WERI-Rb-1 (cell line): Measurements from ENCODE around the gene CFAP299.
"Not testable (repeated sequence)": the region's sequence is repeated elsewhere in the genome, so short reads cannot be mapped to it uniquely, and the experiment has no call there.

Experiments
- DNase-seq: peaks from one replicate; pipeline ENCODE4 v3.0.0-alpha.2; 2020
- H3K27ac ChIP-seq: fragments of 250-450 bp; sonication (Bioruptor Pico); 2 replicates; pipeline ENCODE4 v1.5.1; 2020; ENCODE audit warnings: mild to moderate bottlenecking, moderate library complexity
- H3K27me3 ChIP-seq: fragments of 250-450 bp; sonication (Bioruptor Pico); 2 replicates; pipeline ENCODE4 v1.5.1; 2021; ENCODE audit warnings: mild to moderate bottlenecking, low read depth, moderate library complexity; ENCODE audit not compliant: insufficient read depth, severe bottlenecking
- H3K36me3 ChIP-seq: fragments of 250-450 bp; sonication (Bioruptor Pico); 2 replicates; pipeline ENCODE4 v1.5.1; 2020; ENCODE audit warnings: mild to moderate bottlenecking, moderate library complexity
- H3K4me3 ChIP-seq: 2 replicates; pipeline ENCODE4 v1.5.1; 2011; ENCODE audit warnings: low read depth, mild to moderate bottlenecking, control low read depth, low read length
- H3K9me3 ChIP-seq: fragments of 250-450 bp; sonication (Bioruptor Pico); 2 replicates; pipeline ENCODE4 v1.5.1; 2021; ENCODE audit warnings: mild to moderate bottlenecking, moderate library complexity; ENCODE audit not compliant: severe bottlenecking
- CTCF ChIP-seq: IDR thresholded peaks from 2 replicates; pipeline ENCODE4 v1.5.1; 2011; ENCODE audit warnings: low read depth, mild to moderate bottlenecking, control low read depth, inconsistent platforms, low read length

Gene CFAP299

GRCh38 chr4:80425124-80426100 lies 89.9 kb downstream of the CFAP299 start:
- TF ChIP-seq CTCF, result no peak
- DNase-seq, result no peak
- Histone ChIP-seq H3K9me3 (no peaks in the 10 kb centered on the region), H3K27ac (no peak overlapping the region), H3K4me3 (no peak overlapping the region), H3K36me3 (no peaks in the 10 kb centered on the region), H3K27me3 (no peaks in the 10 kb centered on the region)

GRCh38 chr4:80431203-80431965 lies 95.9 kb downstream of the CFAP299 start:
- no peak overlapping the region for H3K27ac ChIP-seq
- H3K36me3 ChIP-seq, result no peaks in the 10 kb centered on the region
- H3K9me3 ChIP-seq, result no peaks in the 10 kb centered on the region
- no peak overlapping the region for H3K4me3 ChIP-seq
- H3K27me3 ChIP-seq, result no peaks in the 10 kb centered on the region
- no peak for DNase-seq
- TF ChIP-seq CTCF, result no peak

GRCh38 chr4:80434238-80434637 lies 98.7 kb downstream of the CFAP299 start:
- no peak for TF ChIP-seq CTCF
- H3K4me3 ChIP-seq, result no peak overlapping the region
- no peaks in the 10 kb centered on the region for H3K36me3 ChIP-seq
- no peaks in the 10 kb centered on the region for H3K9me3 ChIP-seq
- no peak for DNase-seq
- no peak overlapping the region for H3K27ac ChIP-seq
- H3K27me3 ChIP-seq, result no peaks in the 10 kb centered on the region

GRCh38 chr4:80438016-80438415 lies 102.5 kb downstream of the CFAP299 start:
- no peak for DNase-seq
- H3K9me3 ChIP-seq, result no peaks in the 10 kb centered on the region
- no peak overlapping the region for H3K4me3 ChIP-seq
- no peak overlapping the region for H3K27ac ChIP-seq
- no peaks in the 10 kb centered on the region for H3K27me3 ChIP-seq
- TF ChIP-seq CTCF, result no peak
- H3K36me3 ChIP-seq, result no peaks in the 10 kb centered on the region

GRCh38 chr4:80439294-80440061 lies 103.9 kb downstream of the CFAP299 start:
- not testable (repeated sequence) for H3K4me3 ChIP-seq, H3K27ac ChIP-seq, H3K9me3 ChIP-seq, H3K36me3 ChIP-seq, DNase-seq, H3K27me3 ChIP-seq
